ENCODE data around the gene EXO5.
"Not testable (repeated sequence)": the region's sequence is repeated elsewhere in the genome, so short reads cannot be mapped to it uniquely, and the experiment has no call there.

Gene EXO5

DNA sequence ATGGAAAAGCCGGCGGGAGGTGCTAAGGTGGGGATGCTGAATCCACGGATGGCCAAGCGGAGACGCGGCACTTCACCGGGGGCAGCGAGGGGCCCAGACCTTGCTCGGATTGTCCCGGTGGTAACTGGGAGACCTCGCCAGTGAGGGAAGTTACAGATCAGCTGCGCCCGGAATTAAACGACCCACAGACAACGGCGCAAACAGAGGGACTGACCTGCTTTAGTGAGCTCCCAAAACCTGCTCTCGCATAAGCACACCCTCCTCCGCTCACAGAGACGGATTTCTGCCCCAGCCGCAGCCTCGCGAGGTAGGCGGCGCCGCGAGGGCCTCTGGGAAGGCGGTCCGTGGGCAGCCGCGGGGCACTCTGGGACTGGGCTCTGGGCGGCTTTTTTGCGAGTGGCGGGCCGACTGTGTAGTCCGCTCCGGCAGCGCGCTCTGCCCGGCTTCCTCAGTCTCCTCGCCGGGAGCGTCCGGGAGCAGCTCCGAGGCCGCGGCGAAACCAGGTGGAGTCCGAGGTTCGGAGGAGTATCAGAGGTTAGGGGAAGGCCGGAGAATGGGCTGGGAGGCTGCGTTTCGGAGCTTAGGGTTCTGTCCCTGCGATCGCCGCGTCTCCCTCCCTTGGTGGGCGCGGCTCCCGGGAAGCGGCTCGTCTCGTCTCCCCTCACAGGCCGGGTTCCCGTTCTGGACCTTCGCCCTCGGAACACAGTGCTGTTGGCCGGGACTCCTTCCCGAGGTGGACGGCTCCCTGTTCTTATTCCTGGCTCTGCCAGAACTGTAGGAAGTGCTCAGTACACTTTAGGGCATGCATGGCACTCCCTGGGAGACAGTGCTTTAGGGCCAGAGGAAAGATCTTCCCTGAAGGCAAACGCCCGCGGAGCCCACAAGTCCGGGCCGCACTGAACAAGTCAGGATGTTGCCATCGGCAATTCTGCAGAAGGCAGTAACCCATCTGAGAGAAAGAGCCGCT, at the start of gene EXO5:
Gene EXO5, plus strand, starts transcription at position 393 of the 967 bp plus-strand sequence. CDS start 5,778 bp downstream, outside the sequence.
- DNase-seq (ENCODE audit: low spot score), result peak; percentile 70

DNA sequence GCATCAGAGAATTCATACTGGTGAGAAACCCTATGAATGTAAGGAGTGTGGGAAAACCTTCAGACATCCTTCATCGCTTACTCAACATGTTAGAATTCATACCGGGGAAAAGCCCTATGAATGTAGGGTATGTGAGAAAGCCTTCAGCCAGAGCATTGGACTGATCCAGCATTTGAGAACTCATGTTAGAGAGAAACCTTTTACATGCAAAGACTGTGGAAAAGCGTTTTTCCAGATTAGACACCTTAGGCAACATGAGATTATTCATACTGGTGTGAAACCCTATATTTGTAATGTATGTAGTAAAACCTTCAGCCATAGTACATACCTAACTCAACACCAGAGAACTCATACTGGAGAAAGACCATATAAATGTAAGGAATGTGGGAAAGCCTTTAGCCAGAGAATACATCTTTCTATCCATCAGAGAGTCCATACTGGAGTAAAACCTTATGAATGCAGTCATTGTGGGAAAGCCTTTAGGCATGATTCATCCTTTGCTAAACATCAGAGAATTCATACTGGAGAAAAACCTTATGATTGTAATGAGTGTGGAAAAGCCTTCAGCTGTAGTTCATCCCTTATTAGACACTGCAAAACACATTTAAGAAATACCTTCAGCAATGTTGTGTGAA, 45.5 kb upstream of the EXO5 start:
- DNase-seq (ENCODE audit: low spot score), result no peak

DNA sequence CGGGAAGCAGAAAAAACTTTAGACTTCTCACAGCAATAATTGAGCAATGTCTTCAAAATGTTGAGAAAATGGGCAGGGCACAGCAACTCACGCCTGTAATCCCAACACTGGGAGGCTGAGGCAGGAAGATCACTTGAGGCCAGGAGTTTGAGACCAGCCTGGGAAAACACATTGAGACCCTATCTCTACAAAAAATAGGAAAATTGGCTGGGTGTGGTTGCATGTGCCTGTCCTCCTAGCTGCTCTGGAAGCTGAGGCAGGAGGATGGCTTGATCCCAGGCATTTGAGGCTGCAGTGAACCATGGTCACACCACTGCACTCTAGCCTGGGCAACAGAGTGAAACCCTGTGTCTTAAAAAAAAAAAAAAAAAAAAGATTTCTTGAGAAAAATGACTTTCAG, 39.2 kb upstream of the EXO5 start:
- DNase-seq (ENCODE audit: low spot score), result no peak

DNA sequence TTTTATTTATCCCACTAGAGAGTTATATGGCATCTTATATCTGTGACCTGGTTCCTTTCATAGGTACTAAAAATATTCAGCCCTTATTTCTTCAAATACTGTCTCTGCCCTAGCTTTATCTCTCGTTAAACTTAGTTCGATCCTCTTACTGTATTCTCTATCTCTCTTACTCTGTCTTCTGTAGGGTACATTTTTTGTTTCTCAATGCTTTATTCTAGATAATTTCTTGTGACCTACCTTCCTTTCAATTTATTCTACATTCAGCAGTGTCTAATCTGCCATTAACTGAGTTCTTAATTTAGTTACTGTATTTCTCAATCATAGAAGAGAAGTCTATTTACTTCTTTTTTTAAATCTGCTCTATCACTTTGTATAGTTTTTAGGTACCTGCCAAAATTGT, 33.3 kb upstream of the EXO5 start:
- no peak for DNase-seq (ENCODE audit: low spot score)

DNA sequence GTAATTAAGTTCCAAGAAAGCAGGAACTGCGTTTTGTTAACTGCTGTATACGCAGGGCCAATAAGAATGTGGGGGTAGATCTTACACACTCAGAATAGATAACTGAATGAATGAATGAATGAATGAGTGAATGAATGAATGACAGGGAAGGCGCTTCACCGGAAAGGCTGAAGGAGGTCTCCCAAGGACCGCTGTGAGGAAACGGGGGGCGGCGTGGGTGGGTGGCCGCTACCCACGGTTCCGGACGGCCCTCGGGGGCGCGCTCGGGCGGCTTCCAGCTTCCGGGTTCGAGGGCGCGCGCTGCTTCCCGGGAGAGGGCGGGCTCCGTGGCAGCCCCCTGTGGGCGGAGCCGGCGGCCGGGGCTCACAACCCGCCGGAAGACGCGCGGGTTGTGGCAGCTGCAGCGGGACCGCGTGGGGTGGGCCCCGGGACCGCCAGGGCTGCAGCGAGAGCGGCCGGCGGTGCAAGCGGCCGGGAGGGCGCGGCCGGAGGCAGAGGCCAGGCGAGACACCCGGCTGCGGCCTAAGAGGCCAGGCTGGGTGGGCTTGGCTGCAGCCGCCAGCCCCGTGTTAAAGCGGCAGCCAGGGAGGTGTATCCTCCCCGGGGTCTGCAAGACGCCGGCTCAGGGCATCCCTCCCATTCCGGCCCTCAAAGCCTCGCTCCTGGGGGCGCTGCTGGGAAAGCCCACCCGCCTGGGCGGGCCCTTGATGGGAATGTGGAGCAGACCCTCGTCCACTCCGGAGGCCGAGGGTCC, 31.5 kb upstream of the EXO5 start, which contains the start of gene ZFP69:
Gene ZFP69, plus strand, starts transcription at position 367 of the 754 bp plus-strand sequence. CDS start 2,072 bp downstream, outside the sequence.
- peak; percentile 38 for DNase-seq (ENCODE audit: low spot score)

GRCh38 chr1:40477678-40478053, 30.9 kb upstream of the EXO5 start:
- DNase-seq (ENCODE audit: low spot score), result peak; percentile 10

DNA sequence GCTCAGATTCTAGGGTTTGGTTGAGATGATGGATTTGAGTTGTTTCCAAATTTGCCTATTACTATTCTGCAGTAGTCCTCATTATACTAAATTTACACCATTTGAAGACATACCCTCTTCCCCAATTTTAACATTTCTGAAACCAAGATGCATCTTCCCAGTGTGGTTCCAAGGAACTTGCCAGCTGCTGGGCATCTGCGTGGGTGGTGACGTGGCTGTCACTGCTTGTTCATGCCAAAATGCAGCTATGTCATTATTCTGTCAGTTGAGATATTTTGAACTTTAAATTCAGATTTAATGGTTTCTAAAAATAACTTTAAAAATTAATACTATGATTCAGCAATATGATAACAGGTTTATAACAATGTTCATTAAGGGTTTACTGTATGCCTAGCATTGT, 30.3 kb upstream of the EXO5 start:
- peak; percentile 11 for DNase-seq (ENCODE audit: low spot score)

GRCh38 chr1:40479156-40479555, 29.4 kb upstream of the EXO5 start:
- no peak for DNase-seq (ENCODE audit: low spot score)

- DNase-seq (ENCODE audit: low spot score), result no peak
These were observed 13.2 kb upstream of the EXO5 start for GRCh38 chr1:40495315-40495903.

- DNase-seq (ENCODE audit: low spot score), result not testable (repeated sequence)
These were observed 5.9 kb upstream of the EXO5 start for GRCh38 chr1:40502651-40503050.

DNA sequence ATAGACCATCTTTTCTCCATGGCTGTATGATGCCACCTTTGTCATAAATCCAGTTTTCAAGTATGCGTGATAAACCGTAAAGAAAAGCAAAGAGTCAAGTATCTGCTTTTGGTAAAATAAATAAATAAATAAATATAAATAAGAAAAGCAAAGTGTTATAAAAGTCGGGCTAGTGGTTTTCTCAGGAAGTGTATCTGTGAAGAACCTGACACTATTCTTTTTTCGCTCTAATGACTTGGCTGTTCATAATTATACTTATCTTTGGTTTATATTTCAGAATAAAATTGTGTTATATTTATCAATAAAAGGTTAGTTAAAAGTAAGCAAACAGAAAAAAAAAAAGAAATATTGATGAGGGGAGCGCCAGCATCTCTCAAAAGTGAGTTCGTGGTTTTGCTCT, 594 bp upstream of the EXO5 start:
- no peak for DNase-seq (ENCODE audit: low spot score)

DNA sequence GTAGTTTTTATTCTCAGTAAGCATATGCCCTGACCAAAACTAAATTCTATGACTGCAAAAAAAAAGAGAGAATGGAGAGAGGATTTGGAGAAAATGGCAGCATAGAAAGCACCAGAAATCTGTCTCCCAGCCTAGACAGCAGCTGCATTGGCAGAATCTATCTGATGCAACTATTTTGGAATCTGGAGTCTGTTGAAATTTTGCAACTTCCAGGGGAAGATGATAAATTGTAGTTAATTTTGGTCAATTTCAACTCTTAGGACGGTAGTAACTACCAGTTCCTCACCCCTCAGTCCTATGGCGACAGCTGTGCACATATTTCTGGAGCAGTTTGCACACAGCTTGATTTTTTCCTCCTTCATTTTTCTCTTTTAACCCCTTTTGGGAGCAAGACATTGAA, 10.9 kb downstream of the EXO5 start:
- no peak for DNase-seq (ENCODE audit: low spot score)

- no peak for DNase-seq (ENCODE audit: low spot score)
These were observed 22.3 kb downstream of the EXO5 start for GRCh38 chr1:40530735-40531380.

- DNase-seq (ENCODE audit: low spot score), result peak; percentile 96
These were observed 23.0 kb downstream of the EXO5 start, which contains the start of gene ZNF684 for GRCh38 chr1:40531381-40532061. ZNF684 (plus strand) TSS chr1:40531637; CDS start chr1:40533167, 1,530 bp downstream.

DNA sequence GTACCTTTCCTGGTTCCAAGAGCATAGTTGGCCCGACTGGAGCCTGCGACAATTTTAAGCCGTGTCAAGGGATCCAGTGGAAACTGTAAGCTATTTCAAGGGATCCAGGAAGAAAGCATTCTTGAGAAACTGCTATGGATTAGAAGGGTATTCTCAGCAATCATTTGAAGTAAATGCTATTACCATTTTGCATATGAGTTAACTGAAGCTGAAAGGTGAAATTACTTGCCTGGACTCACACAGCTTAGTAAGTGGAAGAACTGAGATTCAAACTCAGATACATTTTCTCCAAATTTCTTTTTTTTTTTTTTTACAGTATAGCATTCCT, 23.5 kb downstream of the EXO5 start:
- no peak for DNase-seq (ENCODE audit: low spot score)

DNA sequence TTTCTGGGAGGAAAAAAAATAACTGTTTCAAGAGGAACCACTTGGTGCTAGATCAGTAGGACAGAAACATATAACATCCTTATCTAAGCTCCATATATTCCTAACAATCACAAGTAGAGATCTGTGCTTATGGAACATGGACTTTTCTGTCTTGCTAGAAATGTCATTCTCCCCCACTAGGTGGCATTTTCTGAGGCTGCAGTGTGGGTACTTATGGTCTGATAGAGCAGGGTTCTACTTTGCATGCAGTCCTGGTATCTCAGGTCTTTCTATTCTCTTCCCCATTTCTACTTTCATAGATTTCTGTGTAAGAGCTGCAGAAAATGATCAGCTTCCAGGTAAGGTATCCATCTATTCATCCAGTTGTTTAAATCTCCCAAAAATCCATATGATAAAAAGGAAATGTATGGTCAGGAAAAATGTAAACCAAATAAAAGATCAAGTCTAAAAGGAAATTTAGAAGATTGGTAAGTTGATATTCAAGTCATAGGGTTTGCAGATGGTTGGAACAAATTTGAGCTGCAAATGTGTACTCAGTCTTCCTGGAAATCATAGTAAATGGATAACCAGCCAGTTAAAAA, 24.4 kb downstream of the EXO5 start:
- peak; percentile 53 for DNase-seq (ENCODE audit: low spot score)

DNA sequence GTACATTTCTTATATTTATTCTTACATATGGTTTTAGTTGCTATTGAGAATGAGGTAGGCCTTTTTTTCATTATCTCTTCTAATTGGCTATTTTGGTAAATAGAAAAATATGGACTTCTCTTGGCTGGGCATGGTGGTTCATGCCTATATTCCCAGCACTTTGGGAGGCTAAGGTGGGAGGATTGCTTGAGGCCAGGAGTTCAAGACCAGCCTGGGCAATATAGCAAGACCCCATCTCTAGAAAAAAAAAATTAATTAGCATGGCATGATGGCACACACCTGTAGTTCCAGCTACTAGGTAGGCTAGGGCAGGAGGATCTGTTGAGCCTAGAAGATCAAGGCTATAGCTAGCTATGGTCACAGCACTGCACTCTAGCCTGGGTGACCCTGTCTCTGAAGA, 26.0 kb downstream of the EXO5 start:
- DNase-seq (ENCODE audit: low spot score), result no peak

GRCh38 chr1:40535732-40536131, 27.2 kb downstream of the EXO5 start:
- DNase-seq (ENCODE audit: low spot score), result no peak

DNA sequence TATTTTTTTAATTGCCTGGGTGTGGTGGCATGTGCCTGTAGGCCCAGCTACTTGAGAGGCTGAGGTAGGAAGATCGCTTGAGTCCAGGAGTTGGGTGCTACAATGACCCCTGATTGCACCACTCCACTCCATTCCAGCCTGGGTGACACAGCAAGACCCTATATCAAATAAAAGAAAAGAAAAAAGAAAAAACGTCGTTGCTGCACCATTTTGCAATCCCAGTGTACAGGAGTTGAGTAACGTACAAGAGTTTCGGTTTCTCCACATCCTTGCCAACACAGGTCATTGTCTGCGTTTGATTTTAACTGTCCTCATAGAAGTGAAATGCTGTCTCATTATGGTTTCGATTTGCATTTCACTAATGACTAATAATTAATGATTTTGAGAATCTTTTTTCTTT, 30.8 kb downstream of the EXO5 start:
- DNase-seq (ENCODE audit: low spot score), result no peak

- no peak for DNase-seq (ENCODE audit: low spot score)
These were observed 38.4 kb downstream of the EXO5 start for GRCh38 chr1:40546957-40547356.

- DNase-seq (ENCODE audit: low spot score), result no peak
These were observed 44.5 kb downstream of the EXO5 start for GRCh38 chr1:40553017-40553416.

Measured in Ammon's horn (tissue), 1 donor.